ENCODE results near the gene RAP1GDS1. TPM values are rescaled to one million over a fixed set of nuclear protein-coding genes. Genes with fewer than 3 reads are reported as not detected.

Gene RAP1GDS1
- total RNA-seq, 1 experiment from 2014 or later: 25.7 TPM

GRCh38 chr4:98383431-98384106 lies 122.4 kb downstream of the RAP1GDS1 start:
- H2AFZ ChIP-seq: no peak overlapping the region
- H3K36me3 ChIP-seq (ENCODE audit: low read depth): no peaks in the 10 kb centered on the region
- no peak overlapping the region for H3K4me2 ChIP-seq
- H3K27ac ChIP-seq: no peak overlapping the region
- TF ChIP-seq EZH2 (IDR thresholded peaks at IDR 0.05; ENCODE audit: low read depth) (no peak), CTCF (conservative IDR thresholded peaks at IDR 0.05) (no peak)
- no peaks in the 10 kb centered on the region for H3K79me2 ChIP-seq (ENCODE audit: low read depth)
- H3K4me3 ChIP-seq: no peak overlapping the region
- no peaks in the 10 kb centered on the region for H3K4me1 ChIP-seq (replicated peaks; ENCODE audit: insufficient read depth)
- H3K9me2 ChIP-seq (ENCODE audit: insufficient read depth): no peaks in the 10 kb centered on the region
- ChIA-PET CTCF (interaction anchor here (0.6 kb wide), 1 partner anchor 505 kb away, joined by 3 read pairs; no protein-coding TSS in a partner anchor), POLR2A (ENCODE audit: unreplicated experiment) (no interaction called here)
- no peaks in the 10 kb centered on the region for H3F3A ChIP-seq (ENCODE audit: insufficient read depth, low read depth)
- intact Hi-C loops (cut with micrococcal nuclease; ENCODE audit: unreplicated experiment): no loop called here
- DNase-seq: no peak
- H4K20me1 ChIP-seq (ENCODE audit: insufficient read depth): no peaks in the 10 kb centered on the region
- BruUV-seq (replicated peaks): no TSS peak
- H3K27me3 ChIP-seq (ENCODE audit: insufficient read depth, low read depth): no peaks in the 10 kb centered on the region
- H3K9me3 ChIP-seq (ENCODE audit: insufficient read depth, low read depth): no peaks in the 10 kb centered on the region

- Histone ChIP-seq H3K4me1 (replicated peaks; ENCODE audit: insufficient read depth) (no peaks in the 10 kb centered on the region), H3K4me3 (no peak overlapping the region), H2AFZ (no peak overlapping the region), H3K4me2 (no peak overlapping the region), H3K79me2 (ENCODE audit: low read depth) (no peaks in the 10 kb centered on the region), H3K9me2 (ENCODE audit: insufficient read depth) (no peaks in the 10 kb centered on the region), H3K36me3 (ENCODE audit: low read depth) (no peaks in the 10 kb centered on the region), H4K20me1 (ENCODE audit: insufficient read depth) (no peaks in the 10 kb centered on the region), H3K9me3 (ENCODE audit: insufficient read depth, low read depth) (no peaks in the 10 kb centered on the region), H3K27me3 (ENCODE audit: insufficient read depth, low read depth) (no peaks in the 10 kb centered on the region), H3K27ac (no peak overlapping the region), H3F3A (ENCODE audit: insufficient read depth, low read depth) (no peaks in the 10 kb centered on the region)
- CTCF ChIA-PET: no interaction called here
- intact Hi-C loops (cut with micrococcal nuclease; ENCODE audit: unreplicated experiment): no loop called here
- POLR2A ChIA-PET (ENCODE audit: unreplicated experiment): no interaction called here
- DNase-seq: no peak
- no peak for TF ChIP-seq CTCF (conservative IDR thresholded peaks at IDR 0.05)
- no TSS peak for BruUV-seq (replicated peaks)
These were observed 124.6 kb downstream of the RAP1GDS1 start for GRCh38 chr4:98385831-98386230.

GRCh38 chr4:98387345-98388026 lies 126.3 kb downstream of the RAP1GDS1 start:
- BruUV-seq (replicated peaks): no TSS peak
- intact Hi-C loops (cut with micrococcal nuclease; ENCODE audit: unreplicated experiment): no loop called here

More at GRCh38 chr4:98387345-98388026, 126.3 kb downstream of the RAP1GDS1 start:
- H4K20me1 ChIP-seq (ENCODE audit: insufficient read depth): no peaks in the 10 kb centered on the region
- no peaks in the 10 kb centered on the region for H3K4me1 ChIP-seq (replicated peaks; ENCODE audit: insufficient read depth)
- no peaks in the 10 kb centered on the region for H3K79me2 ChIP-seq (ENCODE audit: low read depth)
- POLR2A ChIA-PET (ENCODE audit: unreplicated experiment): no interaction called here
- H3K9me3 ChIP-seq (ENCODE audit: insufficient read depth, low read depth): no peaks in the 10 kb centered on the region
- no peak overlapping the region for H3K4me2 ChIP-seq
- H3F3A ChIP-seq (ENCODE audit: insufficient read depth, low read depth): no peaks in the 10 kb centered on the region
- TF ChIP-seq CTCF (conservative IDR thresholded peaks at IDR 0.05): no peak
- TF ChIP-seq EZH2 (IDR thresholded peaks at IDR 0.05; ENCODE audit: low read depth): no peak
- no peak overlapping the region for H2AFZ ChIP-seq
- no peaks in the 10 kb centered on the region for H3K9me2 ChIP-seq (ENCODE audit: insufficient read depth)
- CTCF ChIA-PET: no interaction called here
- H3K27me3 ChIP-seq (ENCODE audit: insufficient read depth, low read depth): no peaks in the 10 kb centered on the region
- DNase-seq: no peak
- H3K27ac ChIP-seq: no peak overlapping the region
- H3K36me3 ChIP-seq (ENCODE audit: low read depth): no peaks in the 10 kb centered on the region
- H3K4me3 ChIP-seq: no peak overlapping the region

All from PC-9 (cell line).